GM21381 (cell line): ENCODE data around the gene TKFC.

ENCODE experiments used
- ATAC-seq: cut with Tn5 transposase; IDR thresholded peaks from one replicate; pipeline ENCODE4 v1.9.1; 2021; ENCODE audit warnings: mild to moderate bottlenecking, moderate library complexity; ENCODE audit not compliant: unreplicated experiment

TKFC gene

DNA sequence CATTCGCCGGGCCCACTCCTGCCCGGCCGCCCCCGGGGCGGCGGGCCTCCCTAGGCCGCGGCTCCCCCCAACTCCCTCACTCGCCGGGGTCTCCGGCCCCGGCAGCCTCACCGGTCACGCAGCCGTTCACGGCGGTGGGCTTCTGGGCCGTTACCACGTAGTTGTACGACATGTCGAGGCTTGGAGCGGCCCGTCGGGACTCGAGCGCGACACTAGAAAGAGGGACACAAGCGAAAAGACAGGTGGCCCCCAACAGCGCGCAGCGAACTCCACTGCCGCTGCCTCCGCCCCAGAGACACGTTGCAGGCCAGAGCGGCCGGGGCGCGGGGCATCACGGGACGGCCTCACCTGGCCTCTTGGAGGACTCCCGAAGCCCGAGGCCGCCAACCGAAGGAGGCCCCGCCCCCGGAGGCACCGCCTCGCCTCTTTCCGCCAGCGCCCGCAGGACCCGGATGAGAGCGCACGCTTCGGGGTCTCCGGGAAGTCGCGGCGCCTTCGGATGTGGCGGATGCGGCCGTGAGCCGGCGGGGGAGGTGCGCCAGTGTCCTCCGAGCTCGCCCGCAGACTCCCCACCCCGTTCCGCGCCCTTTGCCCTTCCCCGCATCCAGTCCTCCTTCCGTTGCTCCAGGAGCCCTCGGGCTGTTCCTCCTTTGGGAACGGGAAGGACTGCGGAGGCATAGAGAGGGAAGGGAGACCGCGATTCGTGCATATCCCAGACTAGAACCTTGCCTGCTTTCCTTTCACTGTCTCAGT is at the start of gene TKFC, which contains the start of gene DDB1:
TSS of gene TKFC (plus strand) at position 432 of the 753 bp plus-strand sequence. CDS start 1,501 bp downstream, outside the sequence.
TSS of gene DDB1 (minus strand) at position 309 of the 753 bp plus-strand sequence. CDS start at position 172, 137 bp downstream.
- ATAC-seq, result peak; percentile 94

DNA sequence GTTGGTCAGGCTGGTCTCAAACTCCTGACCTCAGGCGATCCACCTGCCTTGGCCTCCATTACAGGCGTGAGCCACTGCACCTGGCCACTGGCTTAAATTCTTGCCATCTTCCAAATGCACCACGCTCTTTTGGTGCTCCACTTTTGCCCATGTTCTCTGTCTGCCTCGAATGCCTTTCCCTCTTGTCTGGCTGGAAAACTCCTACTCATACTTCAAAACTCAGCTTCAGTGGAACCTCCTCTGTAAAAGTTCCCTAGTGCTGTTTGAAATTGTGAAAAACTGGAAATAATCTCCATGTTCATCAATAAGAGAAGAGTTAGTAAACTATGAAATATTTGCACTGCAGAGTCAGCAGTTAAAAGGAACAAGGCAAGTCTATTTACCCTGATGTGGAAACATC is 49.4 kb upstream of the TKFC start:
- ATAC-seq, result no peak

DNA sequence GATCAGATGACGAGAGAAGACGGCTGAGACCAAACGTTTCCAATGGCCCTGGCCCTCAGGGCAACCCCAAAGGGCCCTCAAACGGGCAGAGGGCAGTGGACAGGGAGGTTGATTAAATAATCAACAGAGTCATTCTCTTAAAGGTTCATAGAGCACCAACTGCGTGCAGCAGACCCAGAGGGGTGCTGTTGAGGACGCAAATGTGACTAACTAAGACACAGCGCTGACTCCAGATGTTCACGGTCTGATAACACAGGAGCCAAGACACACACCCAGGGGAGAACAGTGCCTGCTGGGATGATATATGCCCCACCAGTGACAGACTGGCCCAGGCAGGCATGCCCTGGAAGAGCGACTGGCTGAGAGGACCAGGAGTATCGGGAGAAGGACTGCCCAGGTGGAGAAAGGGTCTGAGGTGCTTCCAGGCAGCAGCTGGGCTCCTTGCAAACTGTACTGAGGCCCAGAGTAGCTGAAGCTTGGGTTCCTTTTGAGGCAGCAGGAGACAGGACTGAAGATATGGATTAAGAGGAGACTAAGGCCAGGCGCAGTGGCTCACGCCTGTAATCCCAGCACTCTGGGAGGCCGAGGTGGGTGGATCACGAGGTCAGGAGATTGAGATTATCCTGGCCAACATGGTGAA is 45.6 kb upstream of the TKFC start:
- no peak for ATAC-seq

DNA sequence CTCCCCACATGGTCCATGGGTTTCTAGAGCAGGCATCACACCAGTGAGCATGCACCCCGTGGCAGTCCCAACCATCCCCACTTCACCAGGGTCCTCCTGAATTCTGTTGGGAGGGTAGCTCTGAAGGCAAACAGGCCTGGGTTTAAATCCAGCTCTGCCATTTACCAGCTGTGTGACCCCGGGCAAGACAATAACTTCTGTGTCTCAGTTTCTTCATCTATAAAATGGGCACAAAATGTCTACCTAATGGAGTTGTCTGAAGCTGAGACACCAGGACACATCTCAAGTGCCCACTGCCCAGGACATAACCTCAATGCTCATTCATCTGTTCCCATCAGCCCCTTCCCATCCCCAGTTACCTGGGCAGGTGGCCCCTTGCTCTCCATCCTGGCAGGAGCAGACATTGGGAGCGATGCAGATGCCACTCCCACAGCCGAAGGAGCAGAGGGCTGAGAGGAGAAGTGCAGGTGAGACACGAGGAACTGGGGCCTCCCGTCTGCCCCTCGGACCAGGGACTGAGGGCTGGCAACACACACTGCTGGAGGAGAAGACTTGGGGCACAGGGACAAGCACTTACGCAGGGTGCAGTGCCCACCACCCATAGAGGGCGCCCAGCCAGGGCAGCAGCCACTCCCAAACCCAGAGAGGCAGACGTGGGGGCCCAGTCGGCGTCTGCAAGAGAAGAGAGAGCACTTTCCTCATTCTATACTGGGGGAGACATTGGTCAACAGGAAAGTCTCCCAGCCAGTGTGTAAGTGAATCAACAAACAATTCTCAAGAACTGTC is 41.9 kb upstream of the TKFC start:
- no peak for ATAC-seq

DNA sequence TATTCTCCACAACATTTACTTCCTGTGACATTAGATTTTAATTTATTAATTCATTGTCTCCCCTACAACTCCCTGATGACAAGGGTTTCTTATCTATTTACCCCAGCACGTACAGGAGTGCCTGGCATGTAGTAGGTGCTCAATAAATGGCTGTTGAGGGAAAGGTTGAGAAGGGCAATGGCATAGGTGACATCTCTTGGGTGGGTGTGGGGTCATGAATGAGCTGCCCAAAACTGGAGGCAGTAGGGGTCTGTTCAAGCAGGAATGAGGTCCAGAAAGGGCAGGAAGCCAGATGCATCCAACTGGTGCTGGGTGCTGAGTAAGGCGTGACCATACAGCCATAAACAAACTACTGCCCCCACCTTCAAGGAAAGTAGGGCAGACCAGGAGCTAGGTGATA is 40.7 kb upstream of the TKFC start:
- ATAC-seq, result no peak

DNA sequence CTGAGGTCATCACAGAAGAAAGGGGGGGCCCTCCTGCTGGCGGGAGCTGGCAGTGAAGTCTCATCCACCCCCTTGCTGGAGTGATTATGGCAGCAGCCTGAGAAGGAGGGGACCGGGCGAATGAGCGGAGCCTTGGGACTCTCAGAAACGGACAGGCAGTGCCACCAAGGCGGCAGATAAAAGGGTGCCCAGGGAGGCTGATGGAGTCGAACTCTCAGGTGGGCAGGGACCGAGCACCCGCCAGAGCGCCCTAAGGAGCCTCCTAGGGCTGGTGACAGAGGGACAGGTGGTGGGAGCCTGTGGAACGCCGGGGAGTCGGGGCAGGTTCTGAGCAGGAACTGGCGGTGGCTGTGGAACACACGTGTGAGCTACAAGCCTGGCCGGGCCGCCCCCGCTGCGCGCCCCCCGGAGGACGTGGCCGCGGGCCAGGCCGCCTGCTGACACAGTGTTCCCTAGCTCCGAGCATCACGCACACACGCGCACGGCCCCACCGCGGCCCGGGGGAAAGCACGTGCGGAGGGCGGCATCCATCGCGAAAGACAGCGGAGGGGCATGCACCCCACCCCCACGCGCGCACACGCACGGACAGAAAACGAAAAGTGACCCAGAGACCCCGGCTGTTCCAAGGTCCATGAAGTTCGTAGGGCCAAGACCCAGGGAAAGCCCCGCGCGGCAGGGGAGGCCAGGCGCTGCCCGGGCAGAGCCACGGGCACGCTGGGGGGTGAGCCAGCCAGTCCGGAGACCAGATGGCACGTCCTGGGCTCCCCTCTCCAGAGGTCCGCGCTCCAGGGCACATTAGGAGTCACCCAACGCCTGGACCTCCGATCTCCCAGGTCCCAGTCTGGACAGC is 38.9 kb upstream of the TKFC start:
- peak; percentile 38 for ATAC-seq

GRCh38 chr11:61294717-61295595 is 38.1 kb upstream of the TKFC start, which contains the start of gene VWCE:
TSS of gene VWCE (minus strand) at chr11:61295316. CDS start at chr11:61295037, 279 bp downstream.
- peak; percentile 60 for ATAC-seq

- ATAC-seq, result no peak
Measured at GRCh38 chr11:61295596-61295926, 37.5 kb upstream of the TKFC start.

GRCh38 chr11:61297341-61297740 is 35.7 kb upstream of the TKFC start:
- ATAC-seq, result no peak

DNA sequence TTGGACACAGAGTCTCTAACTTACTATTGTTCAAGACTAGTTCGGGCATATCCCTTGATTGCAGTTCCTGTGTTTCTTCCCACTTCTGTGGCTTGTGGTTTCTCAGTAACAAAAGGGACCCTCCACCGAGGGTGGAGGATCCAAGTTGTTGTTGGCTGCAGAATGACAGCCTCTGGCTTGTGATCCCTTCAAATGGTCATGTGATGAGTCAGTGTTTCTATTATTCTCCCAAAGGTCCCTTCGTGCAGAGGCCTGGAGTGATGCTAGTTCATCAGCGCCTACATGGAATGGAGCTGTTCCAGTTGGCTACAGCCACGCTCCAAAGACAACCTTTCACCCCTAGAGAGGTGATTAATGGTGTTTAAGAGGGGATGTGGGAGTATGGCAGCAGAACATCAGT is 35.3 kb upstream of the TKFC start:
- no peak for ATAC-seq

DNA sequence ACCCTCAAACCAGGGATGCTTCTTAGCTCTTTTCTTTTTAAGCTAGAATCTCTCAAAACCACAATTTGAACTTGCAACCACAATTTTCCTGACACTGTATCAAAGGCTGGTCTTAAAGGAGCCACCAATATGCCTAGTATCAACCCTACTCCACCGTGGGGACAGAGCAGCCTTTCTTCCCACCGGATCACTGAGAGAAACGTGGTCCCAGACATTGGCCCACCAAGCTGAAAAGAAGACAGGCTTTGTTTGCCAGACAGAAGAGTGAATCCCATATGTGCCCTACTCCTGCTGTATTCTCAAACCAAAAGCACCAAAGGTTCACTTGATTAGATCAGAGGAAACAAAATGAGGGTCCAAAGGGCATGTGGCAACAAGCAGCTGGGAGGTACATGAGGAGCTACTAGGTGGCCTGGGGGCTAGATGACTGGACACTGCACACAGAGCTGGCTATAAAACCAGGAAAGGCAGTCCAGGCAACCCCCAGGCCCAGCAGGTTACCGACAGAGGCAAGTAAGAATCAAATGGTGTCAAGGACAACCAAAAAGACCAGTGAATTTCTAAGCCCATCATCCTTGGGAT is 34.3 kb upstream of the TKFC start:
- ATAC-seq, result no peak

- no peak for ATAC-seq
Measured at GRCh38 chr11:61302550-61302949, 30.5 kb upstream of the TKFC start.

DNA sequence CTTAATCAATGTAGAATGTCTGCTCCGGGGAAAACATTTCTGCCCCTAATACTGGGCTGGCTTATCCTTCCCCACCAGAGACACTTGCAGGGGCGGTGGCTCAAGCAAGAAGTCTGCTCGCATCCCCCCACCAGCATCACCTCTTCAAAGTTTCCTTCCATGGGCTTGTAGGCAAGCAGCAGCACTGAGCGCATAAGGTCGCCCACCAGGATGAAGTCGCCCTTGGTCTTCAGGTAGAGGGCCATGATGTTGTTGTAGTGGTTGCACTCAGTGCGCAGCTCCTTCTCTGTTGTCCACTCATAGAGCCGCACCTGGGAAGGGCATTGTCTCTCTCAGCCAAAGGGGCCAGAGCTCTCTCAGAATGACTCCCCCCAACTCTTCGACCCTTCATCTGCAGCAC is 29.3 kb upstream of the TKFC start:
- no peak for ATAC-seq

DNA sequence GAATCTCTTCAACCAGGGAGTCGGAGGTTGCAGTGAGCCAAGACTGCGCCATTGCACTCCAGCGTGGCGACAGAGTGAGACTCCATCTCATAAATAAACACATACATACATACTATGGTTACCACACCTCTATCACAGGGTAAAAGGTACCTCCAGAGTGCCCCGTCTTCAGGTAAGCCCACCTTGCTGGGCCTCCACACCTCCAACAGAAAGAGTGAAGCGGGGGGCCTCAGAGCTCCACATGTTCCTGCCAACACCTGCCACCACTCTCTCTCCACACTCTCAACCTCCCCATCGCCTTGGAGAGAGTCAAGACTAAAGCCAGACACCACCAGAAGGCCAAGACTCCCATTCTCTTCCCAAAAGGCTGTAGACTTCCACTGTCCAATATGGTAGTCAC is 27.6 kb upstream of the TKFC start:
- no peak for ATAC-seq

- ATAC-seq, result no peak
Measured at GRCh38 chr11:61306221-61306620, 26.8 kb upstream of the TKFC start.

GRCh38 chr11:61307354-61307753 is 25.7 kb upstream of the TKFC start:
- no peak for ATAC-seq

GRCh38 chr11:61309141-61309540 is 23.9 kb upstream of the TKFC start:
- ATAC-seq, result no peak

DNA sequence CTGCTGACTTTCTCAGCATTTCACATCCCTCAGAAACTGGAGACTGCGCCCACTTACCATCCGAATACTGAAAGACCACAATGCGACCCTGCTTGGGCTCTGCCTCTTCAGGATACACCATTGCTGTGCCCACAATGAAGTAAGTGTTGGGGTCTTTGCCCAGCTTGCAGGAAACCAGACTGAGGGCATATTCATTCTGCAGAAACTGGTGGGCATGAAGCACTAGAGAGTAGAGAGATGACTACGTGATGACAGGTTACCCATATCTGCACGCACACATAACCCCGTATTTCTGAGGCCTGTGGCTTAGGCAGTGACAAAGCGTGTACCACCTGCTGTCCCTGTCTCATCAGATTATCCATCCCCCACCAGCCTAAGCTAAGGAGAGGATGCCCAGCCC is 23.3 kb upstream of the TKFC start:
- no peak for ATAC-seq

GRCh38 chr11:61310749-61311148 is 22.3 kb upstream of the TKFC start:
- no peak for ATAC-seq
